Fibroblast of lung (primary cell): ENCODE results near the gene HNRNPF. TPM values are rescaled to one million over a fixed set of nuclear protein-coding genes. Genes with fewer than 3 reads are reported as not detected.

ENCODE experiments used
- DNase-seq, 2 donors: peaks; one replicate each; pipeline versions ENCODE4 v3.0.0 to v3.0.0-alpha.2; 2010; ENCODE audit warnings: low read depth in 2 of 2
- H2AFZ ChIP-seq: 2 replicates; pipeline ENCODE4 v1.5.1; 2012; ENCODE audit warnings: low read length, control low read depth, inconsistent platforms
- H3K27ac ChIP-seq: 2 replicates; pipeline ENCODE4 v1.5.1; 2011; ENCODE audit warnings: low read length, control low read depth; ENCODE audit not compliant: insufficient read depth
- H3K27me3 ChIP-seq: 2 replicates; pipeline ENCODE4 v1.5.1; 2011; ENCODE audit warnings: mild to moderate bottlenecking, low read length; ENCODE audit not compliant: control insufficient read depth, insufficient read depth
- H3K36me3 ChIP-seq: 2 replicates; pipeline ENCODE4 v1.5.1; 2011; ENCODE audit warnings: low read length; ENCODE audit not compliant: control insufficient read depth, insufficient read depth
- H3K4me1 ChIP-seq: 2 replicates; pipeline ENCODE4 v1.5.1; 2011; ENCODE audit warnings: low read length; ENCODE audit not compliant: control insufficient read depth, insufficient read depth; ENCODE audit errors: extremely low read depth
- H3K4me2 ChIP-seq: 2 replicates; pipeline ENCODE4 v1.5.1; 2011; ENCODE audit warnings: low read length, control low read depth; ENCODE audit not compliant: insufficient read depth; ENCODE audit errors: extremely low read depth
- H3K4me3 ChIP-seq, 4 experiments: fragments of 200-600 bp in 1 of 4; sonication (generic) in 1 of 4; replicated peaks in 1 of 4; 2 replicates each; pipeline ENCODE4 v1.5.1; 2011 to 2016; ENCODE audit warnings: low read length in 4 of 4, low read depth in 3 of 4, mild to moderate bottlenecking in 3 of 4, control low read depth in 2 of 4, inconsistent platforms in 1 of 4, mixed read lengths in 1 of 4; ENCODE audit not compliant: insufficient read depth in 1 of 4; ENCODE audit errors: control extremely low read depth in 1 of 4
- H3K79me2 ChIP-seq: 2 replicates; pipeline ENCODE4 v1.5.1; 2012; ENCODE audit warnings: mild to moderate bottlenecking, low read length, inconsistent platforms; ENCODE audit not compliant: control insufficient read depth, insufficient read depth
- H3K9ac ChIP-seq: 2 replicates; pipeline ENCODE4 v1.5.1; 2011; ENCODE audit warnings: mild to moderate bottlenecking, low read length, control low read depth; ENCODE audit not compliant: insufficient read depth
- H3K9me3 ChIP-seq: 2 replicates; pipeline ENCODE4 v1.5.1; 2012; ENCODE audit warnings: low read depth, low read length; ENCODE audit not compliant: control insufficient read depth, insufficient read depth
- H4K20me1 ChIP-seq: 2 replicates; pipeline ENCODE4 v1.5.1; 2011; ENCODE audit warnings: low read length; ENCODE audit not compliant: control insufficient read depth, insufficient read depth; ENCODE audit errors: extremely low read depth
- CTCF ChIP-seq, 2 donors: IDR thresholded peaks in 1 of 2; conservative IDR thresholded peaks in 1 of 2; 1 replicate in 1 of 2; 2 replicates in 1 of 2; pipeline ENCODE4 v1.5.1; 2011 to 2012; ENCODE audit warnings: low read length in 2 of 2, control low read depth in 1 of 2, inconsistent platforms in 1 of 2, low read depth in 1 of 2, mild to moderate bottlenecking in 1 of 2
- EZH2 ChIP-seq: IDR thresholded peaks from 2 replicates; pipeline ENCODE4 v1.5.1; 2012; ENCODE audit warnings: low read length, control low read depth, mild to moderate bottlenecking; ENCODE audit errors: missing control alignments
- polyA plus RNA-seq, 2 donors: library from polyadenylated mRNA; depleted of rRNA in 1 of 2; stranded (reverse) in 1 of 2; unstranded in 1 of 2; fragments of >200 nt; gene quantifications; 2 replicates each; pipeline ENCODE4 v1.2.1, GENCODE V29; 2011 to 2012; ENCODE audit warnings: missing spikeins in 1 of 2
- total RNA-seq: library from RNA; depleted of rRNA; stranded (reverse); fragments of >200 nt; gene quantifications from 2 replicates; pipeline ENCODE4 v1.2.1, GENCODE V29; 2014

The HNRNPF gene
- total and polyA plus RNA-seq, 2 donors (not counting 1 experiment from before 2014, with no cell fraction given) = 203 to 217 TPM

- peak overlapping the region; percentile 14 for H3K27ac ChIP-seq
- H3K4me3 ChIP-seq = no peak overlapping the region
- peaks cover 16% of the 10 kb centered on the region for H3K4me1 ChIP-seq
- no peaks in the 10 kb centered on the region for H3K27me3 ChIP-seq
- H3K4me2 ChIP-seq = no peak overlapping the region
- no peak overlapping the region for H2AFZ ChIP-seq
- no peak overlapping the region for H3K9ac ChIP-seq
- H3K79me2 ChIP-seq = peaks cover 96% of the 10 kb centered on the region
- no peaks in the 10 kb centered on the region for H3K9me3 ChIP-seq
- peaks cover 5% of the 10 kb centered on the region for H4K20me1 ChIP-seq
- no peak for DNase-seq
- TF ChIP-seq CTCF (conservative IDR thresholded peaks at IDR 0.05 in 1 of 2, IDR thresholded peaks at IDR 0.05 in 1 of 2; ENCODE audit: low read depth in 1 of 2, low read length in 2 of 2) = no peak
- TF ChIP-seq EZH2 = no peak
- peaks cover 5% of the 10 kb centered on the region for H3K36me3 ChIP-seq
Measured at GRCh38 chr10:43401627-43402026, 7.4 kb downstream of the HNRNPF start.

GRCh38 chr10:43399320-43400310 is 9.4 kb downstream of the HNRNPF start:
- H2AFZ ChIP-seq = no peak overlapping the region
- H3K27ac ChIP-seq = peak overlapping the region; percentile 90
- peak in 1 of 2 donors; percentile 77 for DNase-seq
- H4K20me1 ChIP-seq = peaks cover 5% of the 10 kb centered on the region
- H3K4me2 ChIP-seq = peak overlapping the region; percentile 65
- no peaks in the 10 kb centered on the region for H3K9me3 ChIP-seq
- peaks cover 96% of the 10 kb centered on the region for H3K79me2 ChIP-seq
- H3K4me1 ChIP-seq = peaks cover 14% of the 10 kb centered on the region
- TF ChIP-seq CTCF (conservative IDR thresholded peaks at IDR 0.05 in 1 of 2, IDR thresholded peaks at IDR 0.05 in 1 of 2; ENCODE audit: low read depth in 1 of 2, low read length in 2 of 2) (no peak), EZH2 (no peak)
- H3K36me3 ChIP-seq = peaks cover 5% of the 10 kb centered on the region
- no peak overlapping the region for H3K4me3 ChIP-seq
- H3K9ac ChIP-seq = no peak overlapping the region
- no peaks in the 10 kb centered on the region for H3K27me3 ChIP-seq

- H2AFZ ChIP-seq = no peak overlapping the region
- H3K4me3 ChIP-seq = no peak overlapping the region
- H3K9ac ChIP-seq = no peak overlapping the region
- H3K4me2 ChIP-seq = peak overlapping the region; percentile 52
- no peaks in the 10 kb centered on the region for H3K27me3 ChIP-seq
- peaks cover 96% of the 10 kb centered on the region for H3K79me2 ChIP-seq
- no peak for DNase-seq
- peaks cover 5% of the 10 kb centered on the region for H4K20me1 ChIP-seq
- TF ChIP-seq EZH2 (no peak), CTCF (conservative IDR thresholded peaks at IDR 0.05 in 1 of 2, IDR thresholded peaks at IDR 0.05 in 1 of 2; ENCODE audit: low read depth in 1 of 2, low read length in 2 of 2) (no peak)
- H3K36me3 ChIP-seq = peaks cover 7% of the 10 kb centered on the region
- peaks cover 15% of the 10 kb centered on the region for H3K4me1 ChIP-seq
- no peaks in the 10 kb centered on the region for H3K9me3 ChIP-seq
- H3K27ac ChIP-seq = peak overlapping the region; percentile 90
Measured at GRCh38 chr10:43398939-43399319, 10.1 kb downstream of the HNRNPF start.
